Left colon (tissue), 2 donors: Measurements from ENCODE around the gene BPIFA1. TPM values are rescaled to one million over a fixed set of nuclear protein-coding genes. Genes with fewer than 3 reads are reported as not detected.

ENCODE experiments used
- ATAC-seq: fragments of 200-7000 bp; cut with Tn5 transposase; one replicate; pipeline ENCODE4 v1.9.1; 2020; ENCODE audit warnings: mild to moderate bottlenecking, moderate library complexity
- DNase-seq, 2 donors: peaks; one replicate each; pipeline ENCODE4 v3.0.0-alpha.2; 2020
- intact Hi-C, 2 donors: fragments of 100-400 bp; cut with DNase I in 1 of 2; cut with micrococcal nuclease in 1 of 2; formaldehyde crosslinking; loops; one replicate each; pipeline versions ENCODE4 v1.11.2 to v1.14.0; 2022; cut with DNase I, micrococcal nuclease
- total RNA-seq, 2 donors: library from RNA; stranded (reverse); fragmentation: NEBNext Ultra II Directional; extraction: Animal tissue kit (Norgen Biotek cat#: 25700); gene quantifications; one replicate each; pipeline ENCODE4 v1.2.1, GENCODE V29; 2021
- donor health status: DM: no; HTN: no; CAD: no.
- donor health status: DM: yes; HTN: yes; CAD: no.

Gene BPIFA1
- total RNA-seq, 2 donors from 2014 or later, result not detected

DNA sequence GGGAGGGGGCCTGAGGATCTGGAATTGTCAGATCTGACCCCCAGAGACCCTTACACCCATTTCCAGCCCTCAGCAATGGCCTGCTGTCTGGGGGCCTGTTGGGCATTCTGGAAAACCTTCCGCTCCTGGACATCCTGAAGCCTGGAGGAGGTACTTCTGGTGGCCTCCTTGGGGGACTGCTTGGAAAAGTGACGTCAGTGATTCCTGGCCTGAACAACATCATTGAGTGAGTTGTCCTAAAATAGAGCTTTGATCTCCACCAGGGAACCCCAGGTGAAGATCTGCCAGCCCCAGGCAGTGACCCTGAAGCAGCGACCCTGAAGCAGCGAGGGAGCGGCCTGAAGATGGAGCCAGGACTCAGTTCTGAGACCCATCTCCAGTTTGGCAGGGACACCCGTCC lies 2.2 kb downstream of the BPIFA1 start:
- DNase-seq (no peak), ATAC-seq (no peak)
- intact Hi-C loops, result no loop called here

DNA sequence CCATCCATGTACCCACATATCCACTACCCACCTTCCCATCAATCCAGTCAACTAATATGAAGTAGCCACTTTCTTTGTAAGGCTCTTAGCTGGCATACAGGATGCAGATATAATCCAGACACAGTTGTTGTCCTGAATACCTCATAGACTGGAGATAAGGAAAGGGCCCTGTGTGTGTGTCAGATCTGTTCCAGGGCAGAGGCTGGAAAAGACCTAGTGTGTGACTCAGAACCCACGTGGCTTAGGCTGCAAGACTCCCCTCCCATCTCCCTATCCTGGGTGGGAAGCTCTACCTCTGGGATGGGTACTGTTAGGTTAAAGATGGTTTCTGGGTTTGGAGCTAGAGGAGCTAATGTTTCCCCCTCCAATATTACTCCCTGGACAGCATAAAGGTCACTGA lies 3.6 kb downstream of the BPIFA1 start:
- no peak for ATAC-seq
- intact Hi-C loops, result no loop called here
- DNase-seq, result no peak

DNA sequence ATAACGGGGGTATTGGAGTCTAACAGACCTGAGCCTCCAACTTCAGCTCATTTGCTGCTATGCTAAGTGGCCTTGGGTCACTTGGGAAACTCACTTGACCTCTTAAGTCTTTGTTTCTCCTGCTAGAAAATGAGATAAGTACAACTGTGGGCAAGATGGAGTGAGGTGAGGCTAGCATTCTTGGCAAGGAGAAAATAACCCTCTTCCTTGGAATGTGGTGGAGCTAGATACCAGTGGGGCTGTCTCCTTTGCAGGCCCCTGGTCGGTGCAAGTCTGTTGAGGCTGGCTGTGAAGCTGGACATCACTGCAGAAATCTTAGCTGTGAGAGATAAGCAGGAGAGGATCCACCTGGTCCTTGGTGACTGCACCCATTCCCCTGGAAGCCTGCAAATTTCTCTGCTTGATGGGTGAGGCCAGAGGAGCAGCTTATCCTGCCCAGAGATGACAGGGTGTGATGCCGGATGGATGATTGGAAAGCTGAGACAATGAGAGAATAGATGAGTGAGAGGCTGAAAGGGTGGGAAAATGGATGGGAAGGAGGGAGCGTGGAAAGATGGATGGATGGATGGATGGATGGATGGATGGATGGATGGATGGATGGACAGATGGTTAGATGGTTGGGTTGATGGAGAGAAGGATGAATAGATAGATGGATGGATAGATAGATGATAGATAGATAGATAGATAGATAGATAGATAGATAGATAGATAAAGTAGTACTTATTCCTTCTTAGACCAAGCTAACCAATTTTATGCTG lies 4.4 kb downstream of the BPIFA1 start:
- no peak for ATAC-seq
- intact Hi-C loops, result no loop called here

DNA sequence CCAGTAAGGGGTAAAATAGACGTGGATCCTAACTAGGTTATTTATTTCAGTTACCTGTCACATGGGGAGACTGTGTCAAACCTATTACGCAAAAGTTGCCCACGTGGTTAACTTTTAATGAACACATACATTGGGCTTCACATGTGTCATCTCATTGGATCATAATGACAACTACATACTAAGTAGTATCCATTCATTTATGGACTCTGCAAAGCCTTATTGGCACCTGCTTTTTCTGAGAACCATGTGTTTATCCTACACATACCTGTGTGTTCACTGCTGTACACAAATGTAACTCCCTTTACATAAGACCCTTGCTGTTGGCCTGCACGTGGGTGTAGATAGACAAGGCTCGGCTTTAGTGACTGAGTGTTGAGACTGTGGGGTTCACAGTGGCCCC lies 5.1 kb downstream of the BPIFA1 start:
- intact Hi-C loops, result no loop called here
- ATAC-seq (no peak), DNase-seq (no peak)

More for the DNA sequence above, 4.4 kb downstream of the BPIFA1 start:
- DNase-seq, result no peak

DNA sequence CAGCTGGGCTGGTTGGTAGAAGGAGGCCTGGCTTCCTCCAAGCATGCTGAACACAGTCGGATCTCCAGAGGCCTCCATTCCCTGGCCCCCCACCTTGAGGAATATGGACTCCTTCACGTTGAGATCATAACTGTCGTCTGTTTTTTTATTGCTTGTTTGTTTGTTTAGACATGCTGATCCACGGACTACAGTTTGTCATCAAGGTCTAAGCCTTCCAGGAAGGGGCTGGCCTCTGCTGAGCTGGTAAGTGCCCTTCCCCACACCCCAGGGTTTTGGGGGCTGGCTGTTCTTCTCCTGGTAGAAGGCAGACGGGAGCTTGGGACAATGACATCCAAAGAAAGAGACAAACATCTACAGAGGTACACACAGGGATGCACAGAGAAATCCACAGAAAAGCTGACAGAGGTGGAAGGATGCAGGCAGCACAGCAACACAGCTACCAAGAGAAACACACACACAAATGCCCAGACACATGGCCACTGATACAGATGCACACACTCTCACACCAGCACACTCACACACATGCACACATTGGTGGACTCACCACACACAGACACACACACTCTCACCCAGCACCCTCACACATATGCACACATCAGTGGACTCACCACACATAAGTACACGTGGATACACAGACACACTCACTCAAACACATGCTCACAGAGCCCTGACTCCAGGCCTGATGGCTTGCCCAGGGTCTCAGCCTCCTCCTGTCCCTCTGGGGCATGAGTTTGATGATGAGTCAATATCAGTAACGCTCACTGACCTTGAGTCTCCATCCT lies 6.7 kb downstream of the BPIFA1 start:
- intact Hi-C loops, result no loop called here
- ATAC-seq (no peak), DNase-seq (no peak)

DNA sequence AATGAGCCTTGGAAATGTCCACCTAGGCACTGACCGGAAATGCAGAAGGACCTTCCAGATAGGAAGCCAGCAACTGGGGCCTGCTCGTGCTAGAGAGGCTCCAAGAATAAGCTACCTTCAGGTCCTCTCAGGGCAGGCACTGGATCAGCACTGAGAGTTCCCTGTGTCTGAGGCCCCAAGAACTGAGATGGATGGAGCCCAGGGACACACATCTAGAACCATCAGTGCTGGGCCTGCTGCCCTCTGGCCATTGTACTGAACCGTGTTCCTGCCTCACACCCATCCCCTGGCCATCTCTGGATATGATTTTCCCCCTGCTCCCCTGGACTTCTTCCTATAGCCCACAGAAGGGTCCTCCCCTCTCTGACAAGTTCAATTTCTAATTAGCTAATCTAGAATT lies 10.3 kb downstream of the BPIFA1 start:
- intact Hi-C loops, result no loop called here
- ATAC-seq (no peak), DNase-seq (no peak)

DNA sequence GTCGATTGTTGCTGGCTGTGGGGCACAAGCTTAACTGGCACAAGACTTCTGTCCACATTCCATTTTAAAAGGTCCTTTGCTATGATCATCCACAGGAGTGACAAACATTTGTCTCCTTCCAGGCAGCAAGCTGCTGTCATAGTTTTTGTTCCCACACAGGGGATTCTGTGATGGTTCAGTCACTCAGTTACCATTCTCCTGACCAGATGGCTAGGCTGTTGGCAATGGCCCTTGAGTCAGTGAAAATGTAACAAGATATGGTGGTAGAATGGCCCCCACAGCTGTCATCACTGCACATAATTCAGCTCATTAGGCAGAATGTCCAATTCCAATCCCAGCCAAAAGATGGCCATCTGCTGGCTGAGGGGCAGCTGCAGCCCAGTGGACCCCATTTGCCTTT lies 13.7 kb downstream of the BPIFA1 start:
- ATAC-seq (no peak), DNase-seq (no peak)
- intact Hi-C loops, result no loop called here

DNA sequence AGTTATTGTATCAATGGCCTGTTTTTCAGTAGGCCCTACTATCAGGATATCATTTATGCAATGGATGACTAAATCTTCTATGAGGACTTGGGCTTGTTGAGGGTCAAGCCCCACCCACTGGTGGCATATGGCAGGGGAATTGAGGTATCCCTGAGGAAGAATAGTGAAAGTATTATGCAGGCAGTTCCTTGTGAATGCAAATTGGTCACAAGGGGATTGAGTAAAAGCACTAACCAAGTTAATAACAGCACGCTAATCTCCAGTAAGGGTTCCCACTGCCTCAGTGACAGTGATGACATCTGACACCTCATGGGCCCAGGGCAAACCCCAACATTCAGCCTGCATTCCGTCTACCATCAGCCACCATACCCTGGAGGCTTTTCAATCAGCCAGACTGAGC lies 14.9 kb downstream of the BPIFA1 start:
- intact Hi-C loops, result no loop called here
- no peak for ATAC-seq
- no peak for DNase-seq

DNA sequence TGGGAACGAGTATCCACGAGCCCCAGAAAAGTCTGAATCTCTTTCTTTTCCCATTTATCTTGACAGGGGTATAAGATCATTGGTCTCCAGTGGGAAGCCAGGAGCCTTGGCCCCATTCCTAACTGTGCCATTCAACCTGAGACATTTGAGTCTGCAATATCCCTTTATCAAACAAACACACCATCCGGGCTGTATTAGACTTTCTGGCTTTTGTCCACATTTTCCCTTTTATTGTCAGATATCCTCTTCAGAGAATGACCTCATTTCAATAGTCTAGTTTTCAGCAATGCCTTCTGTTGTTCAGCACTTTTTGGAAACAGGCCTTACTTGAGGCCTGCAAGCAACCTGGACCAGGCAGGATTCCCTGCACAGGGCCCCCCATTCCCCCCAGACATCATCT lies 15.7 kb downstream of the BPIFA1 start:
- ATAC-seq, result no peak
- intact Hi-C loops, result no loop called here
- DNase-seq, result no peak

DNA sequence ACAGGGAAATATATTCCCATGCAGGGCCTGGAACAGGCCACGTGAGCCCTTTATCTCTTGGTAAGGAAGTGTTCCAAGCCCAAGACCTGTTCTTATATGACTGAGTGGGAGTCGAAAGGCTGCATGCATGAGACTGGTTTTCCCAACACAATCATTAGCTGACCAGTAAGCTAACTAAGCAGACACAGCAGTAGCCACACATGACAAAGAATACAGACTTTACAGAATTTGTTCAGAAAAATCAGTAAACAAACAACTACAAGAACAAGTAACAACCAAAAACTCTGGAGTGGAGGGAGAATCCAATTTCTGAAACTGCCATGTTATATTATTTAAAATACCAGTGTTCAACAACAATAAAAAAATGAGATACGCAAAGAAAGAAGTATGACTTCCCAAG lies 16.7 kb downstream of the BPIFA1 start:
- DNase-seq (no peak), ATAC-seq (no peak)
- intact Hi-C loops, result no loop called here

DNA sequence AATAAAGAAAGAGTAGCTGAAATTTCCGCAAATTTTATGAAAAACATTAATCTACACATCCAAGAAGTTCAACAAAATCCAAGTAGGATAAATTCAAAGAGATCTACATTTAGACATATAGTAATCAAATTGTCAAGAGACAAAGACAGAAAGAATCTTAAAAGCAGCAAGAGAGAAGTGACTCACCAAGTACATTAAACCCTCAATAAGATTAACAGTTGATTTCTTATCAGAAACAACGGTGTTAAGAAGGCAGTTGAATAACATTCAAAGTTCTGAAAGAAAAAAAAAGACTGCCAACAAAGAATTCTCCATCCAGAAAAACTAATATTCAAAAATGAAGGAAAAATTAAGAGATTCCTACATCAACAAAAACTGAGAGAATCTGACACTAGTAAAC lies 19.2 kb downstream of the BPIFA1 start:
- no peak for ATAC-seq
- intact Hi-C loops, result no loop called here
- no peak for DNase-seq

DNA sequence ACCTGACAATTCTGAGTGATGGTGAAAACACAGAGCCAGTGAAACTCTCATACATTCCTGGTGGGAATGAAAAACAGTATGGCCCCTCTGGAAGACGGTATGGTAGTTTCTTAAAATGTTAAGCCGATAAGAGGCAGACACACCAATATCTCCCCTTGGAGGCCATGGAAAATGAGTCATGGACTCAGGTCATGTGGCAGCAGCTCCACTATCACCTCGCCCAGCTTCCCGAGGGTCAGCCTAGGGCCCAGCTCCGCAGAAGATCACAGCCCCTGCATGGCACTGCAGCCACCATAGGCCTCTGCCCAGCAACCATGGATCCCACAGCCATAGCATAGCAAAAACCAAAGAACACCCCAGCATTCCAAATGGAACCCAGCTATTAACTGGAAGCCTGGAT lies 21.4 kb downstream of the BPIFA1 start:
- ATAC-seq (no peak), DNase-seq (no peak)
- intact Hi-C loops, result no loop called here

DNA sequence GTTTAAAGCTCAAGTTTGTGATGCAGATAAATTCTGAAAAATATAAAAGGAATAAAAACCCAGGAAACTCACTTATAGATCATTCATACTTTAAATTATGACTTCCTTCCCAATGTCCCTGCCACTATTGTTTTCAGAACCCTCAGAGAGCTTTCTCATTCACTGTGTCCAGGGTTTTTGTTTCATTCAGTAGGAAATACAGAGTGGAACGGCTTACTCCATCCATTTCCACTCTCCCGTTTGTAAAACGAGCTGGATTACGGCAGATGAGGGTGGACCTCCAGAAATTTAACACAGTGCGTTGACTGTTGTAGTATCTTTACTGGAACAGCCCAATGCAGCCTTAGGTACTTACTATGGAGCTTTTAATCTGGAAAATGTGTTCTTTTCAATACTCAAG lies 23.6 kb downstream of the BPIFA1 start:
- DNase-seq (no peak), ATAC-seq (no peak)
- intact Hi-C loops, result no loop called here

DNA sequence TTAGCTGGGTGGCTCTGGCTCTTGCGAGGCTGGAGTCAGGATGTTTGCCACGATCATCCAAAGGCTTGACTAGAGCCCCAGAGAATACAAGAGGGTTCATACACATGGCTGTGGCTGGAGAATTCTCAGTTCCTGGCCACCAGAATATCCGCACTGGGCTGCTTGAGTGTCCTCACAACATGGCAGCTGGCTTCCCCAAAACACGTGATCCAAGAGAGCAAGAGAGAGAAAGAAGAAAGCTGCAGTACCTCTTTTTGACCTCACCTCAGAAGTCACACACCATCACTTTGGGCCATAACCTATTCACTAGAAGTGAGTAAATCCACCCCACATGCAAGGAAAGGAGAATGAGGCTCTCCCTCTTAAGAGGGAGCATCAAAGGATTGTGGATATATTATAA lies 25.7 kb downstream of the BPIFA1 start:
- no peak for DNase-seq
- intact Hi-C loops, result no loop called here

DNA sequence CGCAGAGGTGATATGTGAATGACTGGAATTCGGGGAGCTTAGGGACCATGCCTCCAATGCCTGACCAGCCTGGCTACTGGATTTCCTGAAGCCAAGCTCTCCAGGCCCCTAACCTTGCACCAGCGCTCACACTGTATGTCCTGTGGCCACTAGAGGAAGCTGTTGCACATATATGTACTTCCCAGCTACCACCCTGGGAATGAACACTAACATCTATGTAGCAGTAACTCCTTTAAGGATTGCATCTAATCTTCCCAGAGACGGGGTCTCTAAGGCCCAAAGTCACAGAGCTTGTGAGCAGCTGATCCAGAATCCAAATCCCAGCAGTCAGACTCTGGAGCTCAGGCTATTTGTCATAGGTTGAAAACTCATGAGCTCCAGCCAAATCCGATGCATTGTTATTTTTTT lies 26.9 kb downstream of the BPIFA1 start:
- DNase-seq (peak in 1 of 2 donors; percentile 11), ATAC-seq (peak; percentile 44)
- intact Hi-C loops, result no loop called here

More for the DNA sequence above, 25.7 kb downstream of the BPIFA1 start:
- no peak for ATAC-seq

DNA sequence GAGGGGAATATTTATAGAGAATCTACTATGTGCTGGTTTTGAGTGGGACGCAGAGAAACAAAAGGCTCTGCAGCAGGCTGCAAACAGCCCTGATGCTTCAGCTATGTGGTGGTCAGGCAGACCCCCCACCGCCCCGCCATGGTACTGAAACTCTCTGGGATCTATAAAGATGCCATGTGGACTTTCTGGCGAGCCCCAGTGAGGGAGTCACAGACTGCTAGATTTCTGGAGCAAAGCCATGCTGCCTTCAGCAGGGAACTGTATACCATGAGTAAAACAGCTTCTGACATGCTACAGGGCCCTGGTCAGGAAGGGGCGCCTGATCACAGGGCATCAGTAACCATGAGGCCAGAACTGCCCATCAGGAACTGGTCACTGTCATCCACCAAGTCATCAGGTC lies 28.0 kb downstream of the BPIFA1 start:
- ATAC-seq, result no peak
- intact Hi-C loops, result no loop called here
- DNase-seq, result no peak

DNA sequence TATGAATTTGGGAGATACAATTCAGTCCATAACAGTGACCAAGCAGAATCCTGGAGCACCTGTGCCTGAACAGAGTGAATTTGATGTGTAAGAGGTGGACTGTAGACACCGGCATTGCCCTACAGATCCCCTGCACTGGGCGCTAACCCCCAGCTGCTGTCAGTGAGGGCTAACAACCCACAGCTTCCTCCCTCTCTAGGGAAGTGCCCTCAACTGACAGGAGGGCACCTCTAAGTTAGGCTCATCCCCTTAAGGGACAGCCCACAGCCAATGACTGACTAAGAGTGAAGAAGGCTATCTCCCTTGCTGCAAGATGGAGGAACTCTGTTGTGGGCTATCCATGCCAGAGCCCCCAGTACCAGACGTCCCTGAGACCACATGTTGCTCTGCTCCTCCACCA lies 31.9 kb downstream of the BPIFA1 start:
- DNase-seq, result no peak
- ATAC-seq, result no peak
- intact Hi-C loops, result no loop called here

DNA sequence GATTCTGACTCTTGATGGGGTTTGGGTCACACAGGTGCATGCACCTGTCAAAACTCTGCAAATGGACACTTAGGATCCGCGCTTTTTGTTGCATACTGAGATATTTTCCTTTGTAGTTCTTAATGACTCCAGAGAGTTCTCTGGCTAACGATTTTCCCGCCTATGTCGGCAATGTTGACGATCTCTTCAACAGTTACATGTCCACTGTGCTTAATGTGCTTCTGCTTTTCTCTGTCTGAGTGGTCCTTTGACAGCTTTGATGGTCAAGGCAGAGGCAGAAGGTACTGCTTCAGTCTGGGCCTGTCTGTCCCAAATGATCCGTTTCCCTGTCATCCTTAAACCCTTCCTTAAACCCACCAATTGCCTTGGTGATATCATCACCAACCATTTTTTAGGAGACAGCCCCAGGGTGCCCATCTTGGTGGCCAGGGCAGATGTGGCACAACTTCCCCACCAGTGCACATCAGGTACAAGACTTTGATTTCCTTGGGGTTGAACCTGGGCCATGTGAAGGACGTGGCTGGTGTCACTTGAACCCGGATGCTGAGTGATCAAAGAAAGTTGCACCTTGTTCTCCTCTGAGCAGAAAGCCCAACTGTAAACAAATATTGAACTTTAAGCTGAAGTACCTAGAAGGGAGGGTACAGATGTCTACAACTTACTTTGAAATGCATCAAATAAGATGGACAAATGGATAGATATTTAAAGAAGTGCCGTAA lies 36.5 kb downstream of the BPIFA1 start:
- ATAC-seq, result no peak
- DNase-seq, result no peak
- intact Hi-C loops, result no loop called here

DNA sequence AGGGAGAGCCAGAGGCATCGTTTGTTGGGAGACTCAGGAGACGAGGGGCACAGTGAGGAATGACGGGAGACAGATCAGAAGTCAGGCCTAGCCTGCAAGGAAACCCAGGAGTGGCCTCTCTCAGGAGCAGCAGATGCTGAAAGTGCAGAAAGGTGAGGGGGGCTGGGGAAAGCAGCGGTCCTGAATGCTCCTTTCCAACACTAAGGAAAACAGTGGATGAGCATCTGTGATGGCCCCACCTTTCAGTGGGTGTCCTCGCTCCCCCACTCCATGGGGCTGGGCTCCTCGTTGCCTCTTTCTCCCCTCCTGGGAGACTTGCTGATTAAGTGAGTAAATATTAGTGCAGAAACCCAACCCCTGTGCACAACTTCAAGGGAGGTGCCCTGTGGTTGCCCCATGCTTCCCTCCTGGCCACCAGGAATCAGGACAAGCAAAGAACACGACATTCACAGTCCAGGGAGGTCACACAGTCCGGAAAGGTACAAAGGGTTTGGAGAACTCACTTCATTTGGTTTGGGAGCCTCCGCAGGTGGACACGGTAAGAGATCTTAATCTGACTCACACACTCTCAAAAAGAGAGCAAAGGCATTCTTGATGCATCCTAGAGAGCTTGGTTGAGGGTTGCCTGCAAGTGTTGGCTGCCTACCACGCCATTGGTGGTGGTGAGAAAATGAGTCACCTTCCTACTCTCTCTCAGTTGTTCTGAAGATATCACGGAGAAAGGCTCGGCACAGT lies 37.5 kb downstream of the BPIFA1 start:
- DNase-seq, result no peak
- ATAC-seq, result no peak
- intact Hi-C loops, result no loop called here
